NT2/D1 (cell line): Measurements from ENCODE around the gene SLC25A45.

Experiments used
- SUZ12 ChIP-seq: IDR thresholded peaks from 2 replicates; pipeline ENCODE4 v1.6.1; 2011; ENCODE audit not compliant: insufficient read length, insufficient read depth; ENCODE audit errors: extremely low read depth
- YY1 ChIP-seq: IDR thresholded peaks from 2 replicates; pipeline ENCODE4 v1.6.1; 2011; ENCODE audit not compliant: insufficient read length, insufficient read depth
- ZNF274 ChIP-seq: IDR thresholded peaks from 2 replicates; pipeline ENCODE4 v1.6.1; 2011; ENCODE audit warnings: mild to moderate bottlenecking, low read depth, low read length

- no peak for TF ChIP-seq ZNF274
- TF ChIP-seq SUZ12, result no peak
- no peak for TF ChIP-seq YY1
Observed at GRCh38 chr11:65401073-65401802, 18.8 kb upstream of the SLC25A45 start.
